HG03066 (cell line): Measurements from ENCODE around the gene POTEE.
"Not testable (repeated sequence)": the region's sequence is repeated elsewhere in the genome, so short reads cannot be mapped to it uniquely, and the experiment has no call there.

Experiments used
- ATAC-seq: cut with Tn5 transposase; IDR thresholded peaks from one replicate; pipeline ENCODE4 v1.9.1; 2021; ENCODE audit warnings: low read depth; ENCODE audit not compliant: unreplicated experiment

POTEE gene

GRCh38 chr2:131209030-131209772 is at the start of gene POTEE:
Gene POTEE (plus strand): TSS chr2:131209536. CDS start chr2:131218403, 8,867 bp downstream.
- ATAC-seq, result not testable (repeated sequence)

DNA sequence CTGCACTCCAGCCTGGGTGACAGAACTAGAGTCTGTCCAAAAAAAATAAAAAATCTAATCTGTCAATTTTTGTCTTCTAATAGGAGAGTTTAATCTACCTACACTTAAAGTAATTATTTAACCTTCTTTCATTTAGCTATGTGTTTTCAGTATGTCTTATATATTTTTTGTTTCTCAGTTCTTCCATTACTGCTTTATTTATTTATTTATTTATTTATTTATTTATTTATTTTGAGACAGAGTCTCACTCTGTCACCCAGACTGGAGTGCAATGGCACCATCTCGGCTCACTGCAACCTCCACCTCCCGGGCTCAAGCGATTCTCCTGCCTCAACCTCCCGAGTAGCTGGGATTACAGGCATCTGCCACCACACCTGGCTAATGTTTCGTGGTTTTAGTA is 43.8 kb upstream of the POTEE start:
- not testable (repeated sequence) for ATAC-seq

DNA sequence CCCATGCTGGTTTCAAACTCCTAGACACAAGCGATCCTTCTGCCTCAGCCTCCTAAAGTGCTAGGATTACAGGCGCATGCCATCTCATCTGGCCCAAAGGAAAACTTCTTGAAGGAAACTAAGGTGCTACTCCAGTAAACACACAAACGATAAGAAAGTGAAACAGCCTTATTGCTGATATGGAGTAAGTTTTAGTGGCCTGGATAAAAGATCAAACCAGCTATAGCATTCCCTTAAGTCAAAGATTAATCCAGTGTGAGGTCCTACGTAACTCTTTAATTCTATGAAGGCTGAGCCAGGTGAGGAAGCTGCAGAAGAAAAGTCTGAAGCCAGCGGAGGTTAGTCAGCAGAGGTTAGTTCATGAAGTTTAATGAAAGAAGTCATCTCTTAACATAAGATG is 40.8 kb upstream of the POTEE start:
- ATAC-seq, result no peak

DNA sequence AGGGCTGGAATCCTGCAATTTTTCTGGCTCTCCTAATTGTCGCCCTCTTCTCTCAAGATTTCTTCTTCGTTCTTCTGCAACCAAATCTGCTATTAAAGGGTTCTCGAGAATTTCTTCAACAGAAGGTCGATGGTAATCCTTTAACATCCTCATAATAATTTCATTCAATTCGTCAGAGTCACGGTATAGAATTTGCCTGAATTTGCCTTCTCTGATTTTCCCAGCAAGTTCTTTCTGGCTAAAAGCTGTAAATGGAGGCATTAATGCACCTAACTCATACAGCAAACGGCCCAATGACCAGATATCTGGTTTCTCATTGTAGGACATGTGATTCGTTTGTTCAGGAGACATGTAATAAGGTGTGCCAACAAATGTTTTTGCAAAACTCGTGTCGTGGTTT is 31.3 kb upstream of the POTEE start:
- ATAC-seq, result not testable (repeated sequence)

DNA sequence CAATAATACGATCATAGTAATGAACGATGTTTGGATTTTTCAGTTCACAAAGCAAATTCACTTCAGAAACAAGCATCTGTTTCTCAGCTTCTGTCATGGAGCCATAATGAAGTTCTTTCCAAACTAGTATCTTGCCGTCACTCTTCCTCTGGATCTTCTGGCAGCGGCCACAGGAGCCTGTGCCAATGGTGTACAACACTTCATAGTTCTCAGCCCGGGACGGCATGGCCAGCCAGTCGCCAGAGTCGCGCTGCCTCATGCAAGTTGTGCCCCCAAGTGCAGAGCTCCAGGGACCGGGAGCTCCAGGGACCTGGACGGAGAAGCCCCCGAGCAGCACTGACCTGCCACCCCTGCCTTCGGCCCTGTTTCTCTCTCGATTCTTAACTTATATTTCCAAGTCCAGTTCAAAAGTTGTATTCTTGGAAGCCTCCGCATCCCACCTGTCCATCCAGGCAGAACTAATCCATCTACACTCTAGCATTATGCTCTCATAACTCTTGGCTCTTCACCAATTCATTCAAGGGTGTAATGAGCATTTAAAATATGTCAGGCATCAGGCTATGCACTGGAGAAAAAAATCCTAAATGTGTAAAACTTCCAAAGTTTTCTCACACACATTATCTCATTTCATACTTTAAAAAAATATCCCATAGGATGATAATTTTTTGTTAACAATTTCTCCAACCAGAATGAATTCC is 30.5 kb upstream of the POTEE start:
- ATAC-seq, result not testable (repeated sequence)

- not testable (repeated sequence) for ATAC-seq
Measured at GRCh38 chr2:131181451-131181850, 27.9 kb upstream of the POTEE start.

DNA sequence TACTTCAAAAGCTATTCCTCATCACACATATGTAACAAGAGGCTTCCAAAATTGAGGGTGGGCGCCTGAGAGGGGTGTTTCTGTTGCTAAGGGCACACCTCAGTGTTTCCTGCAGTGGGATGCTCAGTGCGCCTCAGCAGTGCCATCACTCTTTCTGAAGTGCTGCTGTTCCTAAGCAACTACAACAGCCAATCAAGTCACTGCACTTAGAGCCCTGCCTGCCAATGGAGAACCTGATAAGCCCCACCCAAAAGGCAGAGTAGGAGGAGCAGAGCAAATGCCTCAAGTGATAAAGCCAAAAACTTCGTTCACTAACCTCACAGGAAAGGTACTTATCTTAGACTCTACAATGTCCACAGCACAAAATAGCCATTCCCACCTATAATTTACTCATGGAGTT is 15.9 kb upstream of the POTEE start:
- ATAC-seq, result not testable (repeated sequence)

- ATAC-seq, result not testable (repeated sequence)
Measured at GRCh38 chr2:131196186-131196585, 13.2 kb upstream of the POTEE start.

DNA sequence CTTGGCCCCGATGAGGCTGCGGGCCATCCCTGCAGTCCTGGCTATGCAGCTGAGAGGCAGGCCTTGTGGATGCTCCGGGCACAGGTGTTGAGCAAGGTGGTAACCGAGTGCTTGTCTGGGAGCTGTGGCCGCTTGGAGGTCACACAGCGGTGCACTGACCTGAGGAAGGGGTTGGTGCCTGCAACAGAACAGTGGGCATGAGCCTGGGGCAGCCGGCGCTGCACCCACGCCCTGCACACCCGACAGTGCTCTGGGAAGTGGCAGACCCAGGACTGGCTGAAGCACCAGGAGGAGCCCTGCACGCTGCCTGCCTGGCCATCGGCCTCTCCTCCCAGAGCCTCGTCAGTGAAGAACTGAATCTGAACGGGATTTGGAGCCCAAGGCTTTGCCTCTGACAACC is 8.2 kb upstream of the POTEE start:
- no peak for ATAC-seq

DNA sequence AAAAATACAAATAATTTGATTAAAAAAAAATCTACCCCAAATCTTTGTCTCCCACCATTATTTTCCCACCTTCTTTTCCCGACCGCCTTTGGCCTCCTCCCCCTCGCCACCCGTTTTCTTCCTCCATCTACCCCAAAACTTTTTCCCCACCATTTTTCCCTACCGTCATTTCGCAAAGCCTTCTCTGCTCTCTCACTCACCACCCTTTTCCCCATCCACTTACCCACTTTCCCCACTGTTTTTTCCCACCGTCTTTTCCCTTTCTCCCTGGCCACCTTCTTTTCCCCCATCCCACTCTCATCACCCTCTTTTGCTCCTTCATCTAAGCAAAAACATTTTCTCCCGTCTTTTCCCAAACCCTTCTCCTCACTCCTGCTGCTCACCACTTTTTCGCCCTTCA is 1.5 kb upstream of the POTEE start:
- not testable (repeated sequence) for ATAC-seq

DNA sequence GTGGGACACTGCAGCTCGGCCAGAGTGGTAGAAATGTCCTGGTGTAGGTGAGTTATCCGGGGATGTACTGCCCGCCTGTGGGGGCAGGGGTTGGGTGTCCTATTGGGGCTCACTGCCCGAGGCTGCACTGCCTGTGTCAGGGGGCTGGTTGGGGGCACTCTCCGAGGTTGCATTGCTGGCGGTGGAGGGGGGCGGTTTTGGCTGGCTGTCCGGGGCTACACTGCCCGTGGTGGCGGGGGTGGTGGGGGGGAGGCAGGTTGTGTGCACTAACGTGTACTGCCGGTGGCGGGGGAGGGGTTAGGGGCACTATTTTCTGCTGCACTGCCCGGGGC is 403 bp downstream of the POTEE start:
- ATAC-seq, result not testable (repeated sequence)

GRCh38 chr2:131210434-131211211 is 1.3 kb downstream of the POTEE start:
- not testable (repeated sequence) for ATAC-seq

DNA sequence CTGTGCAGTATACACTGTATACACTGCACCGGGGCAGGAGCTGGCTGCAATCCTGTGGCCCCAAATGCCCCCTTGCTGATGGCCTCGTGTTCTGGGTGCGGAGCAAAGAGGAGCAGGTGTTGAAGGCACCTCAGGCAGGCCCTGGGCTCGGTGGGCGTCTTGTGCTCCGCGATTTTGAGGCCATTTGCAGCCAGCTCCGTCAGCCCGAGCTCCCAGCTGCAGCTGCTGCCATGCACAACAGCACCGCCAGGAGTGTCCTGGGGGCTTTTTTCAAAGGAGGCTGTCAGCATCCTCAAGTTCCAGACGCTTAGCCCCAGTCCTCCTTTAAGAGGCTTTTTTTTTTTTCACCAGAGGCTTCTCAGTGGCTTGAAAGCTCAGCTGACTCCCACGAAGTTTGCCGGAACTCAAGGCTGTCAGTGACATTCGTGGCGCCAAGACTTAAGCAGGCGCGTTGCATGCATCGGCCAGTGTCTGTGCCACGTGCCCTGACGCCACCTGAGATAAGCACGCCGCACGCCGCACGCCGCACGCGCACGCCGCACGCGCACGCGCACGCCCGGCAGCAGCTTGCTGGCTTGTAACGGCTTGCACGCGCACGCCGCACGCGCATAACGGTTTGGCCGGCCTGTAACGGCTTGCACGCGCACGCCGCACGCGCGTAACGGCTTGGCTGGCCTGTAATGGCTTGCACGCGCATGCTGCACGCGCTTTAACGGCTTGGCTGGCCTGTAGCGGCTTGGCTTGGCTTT is 8.1 kb downstream of the POTEE start:
- not testable (repeated sequence) for ATAC-seq

GRCh38 chr2:131235543-131236449 is 26.5 kb downstream of the POTEE start:
- not testable (repeated sequence) for ATAC-seq
